Cerebellar cortex (tissue), 1 donor: Measurements from ENCODE around the gene UGT1A6.

ENCODE experiments used
- DNase-seq: peaks from one replicate; pipeline ENCODE4 v3.0.0-alpha.2; 2015; ENCODE audit warnings: low spot score

UGT1A6 gene

GRCh38 chr2:233768076-233768475, 75.4 kb downstream of the UGT1A6 start:
- no peak for DNase-seq

DNA sequence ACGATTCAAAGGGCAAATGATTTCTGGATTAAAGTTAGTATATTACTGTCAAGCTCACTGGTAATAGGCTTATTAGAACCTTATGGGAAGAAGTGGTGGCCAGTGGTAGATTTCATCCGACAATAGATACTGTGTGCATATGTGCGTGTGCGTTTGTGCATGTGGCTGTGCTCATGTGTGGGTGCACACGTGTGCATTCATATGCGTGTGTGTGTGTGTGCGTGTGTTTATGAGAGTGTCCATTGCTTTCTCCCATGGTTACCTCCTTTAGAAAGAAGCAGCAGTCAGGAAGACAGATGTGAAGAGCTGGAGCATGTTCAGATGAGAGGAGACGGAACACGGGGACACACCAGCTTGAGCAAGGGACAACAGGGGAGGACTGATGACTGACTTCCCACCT, 76.6 kb downstream of the UGT1A6 start:
- no peak for DNase-seq

- DNase-seq, result no peak
Observed at GRCh38 chr2:233772153-233772552, 79.5 kb downstream of the UGT1A6 start.

DNA sequence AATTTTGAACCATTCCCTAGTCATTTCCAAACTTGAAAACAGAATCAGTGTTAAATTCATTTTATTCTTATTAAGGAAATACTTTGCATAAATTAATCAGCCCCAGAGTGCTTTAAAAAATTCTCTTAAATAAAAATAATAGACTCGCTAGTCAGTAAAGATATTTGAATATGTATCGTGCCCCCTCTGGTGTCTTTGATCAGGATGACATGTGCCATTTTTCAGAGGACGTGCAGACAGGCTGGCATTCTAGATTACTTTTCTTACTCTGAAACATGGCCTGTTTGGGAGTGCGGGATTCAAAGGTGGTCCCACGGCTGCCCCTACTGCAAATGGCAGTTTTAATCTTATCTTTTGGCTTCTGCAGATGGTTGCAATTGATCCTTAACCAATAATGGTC, 79.9 kb downstream of the UGT1A6 start:
- DNase-seq, result no peak

DNA sequence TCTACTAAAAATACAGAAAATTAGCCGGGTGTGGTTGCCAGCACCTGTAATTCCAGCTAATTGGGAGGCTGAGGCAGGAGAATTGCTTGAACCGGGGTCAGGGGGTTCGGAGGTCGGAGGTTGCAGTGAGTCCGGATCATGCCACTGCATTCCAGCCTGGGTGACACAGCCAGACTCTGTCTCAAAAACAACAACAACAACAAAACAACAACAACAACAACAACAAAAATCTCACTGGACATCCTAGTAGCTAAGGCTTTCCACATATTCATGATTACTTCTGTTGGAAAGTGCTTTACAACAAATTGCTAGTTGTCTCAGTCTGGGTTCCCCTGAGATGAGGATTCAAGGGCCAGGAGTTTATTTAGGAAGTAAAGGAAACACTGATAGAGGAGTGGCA, 81.2 kb downstream of the UGT1A6 start:
- DNase-seq, result no peak

- no peak for DNase-seq
Observed at GRCh38 chr2:233775414-233775813, 82.7 kb downstream of the UGT1A6 start.

- no peak for DNase-seq
Observed at GRCh38 chr2:233778030-233778429, 85.3 kb downstream of the UGT1A6 start, which contains the start of gene MROH2A. Gene MROH2A, plus strand, starts transcription at chr2:233778330. Its CDS starts 1,029 bp downstream, at chr2:233779359.

- no peak for DNase-seq
Observed at GRCh38 chr2:233779722-233780121, 87.0 kb downstream of the UGT1A6 start.

DNA sequence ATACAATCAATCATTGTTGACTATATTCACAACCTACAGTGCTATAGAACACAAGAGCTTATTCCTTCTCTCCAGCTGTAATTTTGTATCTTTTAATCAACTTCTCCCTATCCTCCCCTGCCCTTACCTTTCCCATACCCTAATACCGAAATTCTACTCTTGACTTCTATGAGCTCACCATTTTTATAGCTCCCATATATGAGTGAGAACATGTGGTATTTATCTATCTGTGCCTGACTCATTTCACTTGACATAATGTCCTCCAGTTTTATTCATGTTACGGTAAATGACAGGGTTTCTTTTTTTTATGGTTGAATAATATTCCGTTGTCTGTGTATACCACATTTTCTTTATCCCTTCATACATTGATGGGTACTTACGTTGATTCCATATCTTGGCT, 88.1 kb downstream of the UGT1A6 start:
- no peak for DNase-seq

DNA sequence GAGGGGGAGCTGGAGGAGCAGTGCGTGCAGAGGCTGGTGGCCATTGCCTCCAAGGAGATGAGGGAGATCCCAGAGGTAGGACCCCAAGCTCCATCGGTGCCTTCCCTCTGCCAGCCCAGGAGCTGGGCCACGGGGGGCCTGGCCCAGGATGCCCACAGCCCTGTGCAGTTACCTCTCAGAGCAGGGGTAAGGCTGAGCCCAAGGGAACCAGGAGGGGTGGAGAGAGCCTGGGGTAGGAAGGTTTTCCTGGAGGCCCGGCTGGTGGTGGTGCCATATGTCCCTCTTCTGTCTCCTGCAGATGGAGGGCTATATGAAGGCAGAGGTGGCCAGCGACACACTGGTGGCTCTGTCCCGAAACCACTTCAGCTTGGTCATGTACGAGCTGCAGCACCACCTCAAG, 96.9 kb downstream of the UGT1A6 start:
- no peak for DNase-seq

DNA sequence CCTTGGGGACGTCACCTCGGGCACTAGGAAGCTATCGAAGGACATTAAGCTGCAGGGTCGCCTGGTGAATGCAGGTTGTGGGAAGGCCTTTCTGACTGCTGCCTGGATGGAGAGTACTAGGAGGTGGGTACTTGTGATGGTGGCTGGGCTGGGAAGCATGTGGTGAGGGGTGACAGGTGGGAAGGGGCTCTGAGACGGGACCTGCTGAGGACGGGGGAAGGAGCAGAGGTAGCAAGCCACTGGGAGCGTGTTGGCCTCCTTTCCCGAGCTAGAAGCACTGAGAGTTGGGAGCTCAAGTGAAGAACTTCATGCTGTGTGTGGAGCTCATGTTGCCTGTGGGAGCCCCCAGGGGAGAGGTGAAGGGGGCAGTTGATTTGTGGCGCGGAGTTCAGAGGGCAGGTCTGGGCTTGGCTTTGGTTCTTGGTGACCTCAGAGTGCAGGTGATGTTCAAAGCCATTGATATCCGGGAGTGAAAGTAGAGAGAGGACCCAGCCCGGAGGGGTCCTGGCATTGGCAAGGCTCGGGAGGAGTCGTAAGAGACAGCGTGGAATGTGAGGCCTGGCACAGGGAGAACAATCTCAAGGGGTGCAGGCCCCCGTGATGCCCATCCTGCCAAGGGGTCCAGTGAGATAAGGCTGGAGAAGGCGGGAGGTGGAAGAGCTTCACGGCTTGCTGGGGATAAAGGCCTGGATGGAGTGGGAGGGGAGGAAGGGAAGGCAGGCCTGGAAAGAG, 98.6 kb downstream of the UGT1A6 start:
- DNase-seq, result no peak

DNA sequence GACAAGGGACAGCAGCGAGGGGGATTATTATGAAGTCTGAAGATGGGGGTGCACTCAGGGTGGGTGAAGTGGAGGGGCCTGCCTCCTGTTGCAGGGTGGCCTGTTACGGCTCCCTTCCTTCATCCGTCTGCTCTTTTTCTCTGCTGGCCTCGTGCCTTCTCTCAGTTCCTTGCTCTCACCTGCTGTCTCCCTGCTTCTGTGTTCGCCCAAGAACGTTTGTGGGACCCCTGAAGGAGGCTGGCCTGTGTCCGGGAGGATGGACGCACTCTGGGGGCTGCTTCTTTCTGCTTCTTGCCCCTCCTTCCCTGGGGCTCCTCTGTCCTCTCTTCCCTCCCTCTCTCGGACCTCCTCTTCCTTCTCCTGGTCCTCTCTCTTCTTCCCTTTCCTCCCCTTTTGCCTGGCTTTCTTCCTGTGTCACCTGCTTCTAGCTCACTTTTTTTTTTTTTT, 99.2 kb downstream of the UGT1A6 start:
- DNase-seq, result no peak

DNA sequence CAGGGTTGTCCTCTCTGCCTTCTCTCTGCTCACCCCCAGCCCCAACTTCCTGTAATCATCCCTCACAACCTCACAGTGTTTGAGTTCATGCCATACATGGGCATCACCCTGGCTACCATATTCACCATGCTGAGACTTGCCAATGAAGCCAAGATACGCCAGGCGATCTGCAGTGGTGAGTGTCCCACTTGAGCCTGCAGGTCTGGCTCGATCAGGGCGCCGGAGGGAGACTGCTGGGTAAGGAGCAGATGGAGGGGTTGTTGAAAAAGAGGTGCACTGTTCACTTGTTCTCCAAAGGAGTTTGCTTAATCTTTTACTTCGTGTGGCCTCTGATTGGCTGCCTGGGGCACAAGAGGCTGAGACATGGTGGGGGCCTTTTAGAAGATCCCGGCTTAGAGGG, 100.0 kb downstream of the UGT1A6 start:
- DNase-seq, result no peak

- DNase-seq, result no peak
Observed at GRCh38 chr2:233793465-233794127, 100.9 kb downstream of the UGT1A6 start.

GRCh38 chr2:233794128-233794658, 101.5 kb downstream of the UGT1A6 start:
- DNase-seq, result no peak

DNA sequence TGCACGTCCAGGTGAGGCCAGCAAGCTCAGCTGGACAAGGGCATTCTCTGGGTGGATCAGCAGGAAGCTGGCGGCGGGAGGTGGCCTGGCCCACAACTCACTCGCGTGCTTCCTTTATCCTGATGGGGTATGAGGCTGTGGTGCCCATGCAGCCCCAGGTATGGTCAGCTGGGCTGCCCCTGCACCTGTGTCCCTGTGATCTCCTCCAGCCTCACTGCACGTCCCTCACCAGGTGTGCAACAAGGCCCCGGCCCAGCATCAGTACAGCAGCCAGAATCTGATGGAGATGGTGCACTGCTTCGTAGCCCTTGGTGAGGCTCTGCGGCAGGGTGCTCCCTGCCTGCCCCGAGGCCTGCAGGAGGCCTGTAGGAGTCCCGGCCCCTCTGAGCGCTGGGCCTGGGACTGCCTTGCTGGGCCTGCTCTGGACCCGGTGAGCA, 103.1 kb downstream of the UGT1A6 start:
- no peak for DNase-seq

- DNase-seq, result no peak
Observed at GRCh38 chr2:233796254-233796653, 103.6 kb downstream of the UGT1A6 start.

- DNase-seq, result no peak
Observed at GRCh38 chr2:233798335-233799086, 105.8 kb downstream of the UGT1A6 start.

GRCh38 chr2:233799087-233799665, 106.5 kb downstream of the UGT1A6 start:
- DNase-seq, result peak; percentile 4

DNA sequence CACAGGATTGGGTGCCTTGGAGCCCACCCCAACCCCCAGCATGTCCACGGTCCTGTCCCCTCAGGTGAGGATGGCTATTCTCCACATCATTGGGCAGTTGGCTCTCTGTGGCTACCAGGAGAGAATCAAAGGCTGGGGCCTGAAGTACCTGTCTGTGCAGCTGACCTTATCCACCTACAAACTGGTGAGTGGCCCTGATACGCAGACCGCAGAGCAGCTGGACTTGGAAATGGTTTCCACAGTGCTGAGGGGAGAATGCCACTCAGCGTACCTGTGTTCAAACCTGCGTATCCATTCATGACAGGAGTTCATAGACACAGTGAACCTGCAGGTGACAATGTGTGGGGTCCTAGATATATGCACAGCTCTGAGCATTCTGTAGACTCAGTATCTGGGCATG, 107.0 kb downstream of the UGT1A6 start:
- DNase-seq, result no peak

DNA sequence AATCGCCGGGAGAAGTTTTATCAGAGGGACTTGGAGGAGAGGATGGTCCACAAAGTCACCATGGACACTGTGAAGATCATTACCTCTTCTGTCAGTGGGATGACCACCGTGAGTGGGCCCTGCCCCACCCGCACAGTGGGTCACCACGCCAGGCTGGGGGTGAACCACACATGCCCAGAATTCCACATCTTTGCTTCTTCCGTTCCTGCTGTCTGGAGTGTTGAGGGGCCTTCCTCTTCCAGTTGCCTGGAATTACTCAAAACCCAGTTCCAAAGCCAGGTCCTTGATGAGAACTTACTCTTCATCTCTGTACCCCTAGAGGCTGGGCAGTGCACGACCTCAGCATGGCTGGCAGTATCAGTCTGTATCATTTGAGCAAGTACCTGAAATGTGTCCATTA, 107.5 kb downstream of the UGT1A6 start:
- no peak for DNase-seq
